IPS DF 19.7 (cell line): ENCODE results near the gene ENKUR.
A peak's percentile ranks its signal among the peaks of the same experiment; 100 is the strongest.

Source experiments
- DNase-seq: peaks from one replicate; pipeline ENCODE4 v3.0.0-alpha.2; 2013; ENCODE audit warnings: low read depth, low spot score

ENKUR gene, protein sequence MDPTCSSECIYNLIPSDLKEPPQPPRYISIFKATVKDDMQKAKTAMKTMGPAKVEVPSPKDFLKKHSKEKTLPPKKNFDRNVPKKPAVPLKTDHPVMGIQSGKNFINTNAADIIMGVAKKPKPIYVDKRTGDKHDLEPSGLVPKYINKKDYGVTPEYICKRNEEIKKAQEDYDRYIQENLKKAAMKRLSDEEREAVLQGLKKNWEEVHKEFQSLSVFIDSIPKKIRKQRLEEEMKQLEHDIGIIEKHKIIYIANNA

DNA sequence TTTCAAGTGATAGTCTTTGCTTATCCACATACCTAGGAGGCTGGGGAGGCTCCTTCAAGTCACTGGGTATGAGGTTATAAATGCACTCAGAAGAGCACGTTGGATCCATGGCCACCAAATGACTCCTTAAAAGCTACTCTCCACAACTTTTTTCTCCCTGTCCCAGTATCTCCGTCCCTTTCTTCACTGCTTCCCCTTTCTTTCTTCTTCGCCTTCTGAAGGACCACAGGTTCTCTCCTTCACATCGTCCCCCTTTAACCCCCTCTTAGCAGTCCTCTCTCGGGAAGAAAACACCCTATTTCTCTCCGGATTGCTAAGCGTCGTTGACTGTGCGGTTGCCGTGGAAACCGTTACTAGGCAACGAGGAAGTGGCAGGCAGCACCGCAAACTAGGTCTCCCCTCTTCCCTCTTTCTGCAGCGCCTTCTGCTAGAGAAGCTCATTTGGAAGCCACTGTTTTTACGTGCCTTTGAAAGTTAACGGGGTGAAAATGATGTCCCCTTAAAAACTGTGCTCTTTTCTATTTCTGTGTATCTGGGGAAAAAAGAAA is at the start of gene ENKUR:
Gene ENKUR (minus strand): TSS at position 331 of the 548 bp plus-strand sequence. CDS start 222 bp downstream, at position 109.
- peak; percentile 69 for DNase-seq

DNA sequence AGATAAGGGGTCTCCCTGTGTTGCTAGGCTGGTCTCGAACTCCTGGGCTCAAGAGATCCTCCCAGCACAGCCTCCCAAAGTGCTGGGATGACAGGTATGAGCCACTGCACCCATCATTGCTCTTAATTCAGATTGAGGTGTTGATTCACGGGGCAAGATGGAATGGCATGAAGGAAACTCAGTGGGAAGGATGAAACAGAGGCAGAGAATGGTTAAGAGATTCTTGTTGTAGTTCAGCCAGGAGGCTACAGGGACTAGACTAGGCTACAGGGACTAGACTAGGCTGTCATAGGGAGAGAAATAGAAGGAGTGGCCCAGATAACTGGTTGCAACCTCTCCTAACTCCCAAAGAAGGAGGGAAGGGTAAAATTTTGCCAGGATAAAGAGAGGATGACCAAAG is 48.4 kb upstream of the ENKUR start:
- no peak for DNase-seq

DNA sequence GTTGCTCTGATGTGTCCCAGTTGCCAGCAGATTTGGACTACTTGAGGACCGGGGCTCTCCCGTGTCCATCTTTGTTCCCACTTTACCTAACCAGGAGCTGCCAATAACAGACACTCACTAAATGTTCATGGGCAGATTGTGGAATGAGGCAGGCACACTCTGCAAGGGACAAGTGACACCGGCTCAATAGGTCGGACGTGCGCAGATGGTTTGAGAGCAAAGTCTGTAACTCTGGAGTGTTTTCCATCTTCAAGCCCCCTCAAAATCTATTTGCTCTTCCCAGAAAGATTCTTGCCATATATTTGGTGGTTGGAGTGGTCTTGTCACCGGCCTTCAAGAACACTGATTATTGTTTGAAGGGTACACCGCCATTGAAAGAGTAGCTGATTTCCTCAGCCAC is 47.7 kb upstream of the ENKUR start:
- no peak for DNase-seq

DNA sequence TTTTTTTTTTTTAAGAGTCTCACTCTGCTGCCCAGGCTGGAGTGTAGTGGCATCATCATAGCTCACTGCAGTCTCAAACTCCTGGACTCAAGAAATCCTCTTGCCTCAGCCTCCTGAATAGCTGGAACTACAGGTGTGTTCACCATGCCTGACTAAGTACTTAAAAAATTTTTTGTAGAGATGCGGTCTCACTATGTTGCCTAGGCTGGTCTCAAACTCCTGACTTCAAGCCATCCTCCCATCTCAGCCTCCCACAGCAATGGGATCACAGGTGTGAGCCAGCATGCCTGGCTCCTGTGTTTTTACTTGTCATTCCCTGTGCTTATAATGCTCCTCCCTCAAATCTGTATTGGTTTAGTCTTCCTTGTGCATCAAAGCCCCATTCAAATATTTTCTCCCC is 47.2 kb upstream of the ENKUR start:
- no peak for DNase-seq

DNA sequence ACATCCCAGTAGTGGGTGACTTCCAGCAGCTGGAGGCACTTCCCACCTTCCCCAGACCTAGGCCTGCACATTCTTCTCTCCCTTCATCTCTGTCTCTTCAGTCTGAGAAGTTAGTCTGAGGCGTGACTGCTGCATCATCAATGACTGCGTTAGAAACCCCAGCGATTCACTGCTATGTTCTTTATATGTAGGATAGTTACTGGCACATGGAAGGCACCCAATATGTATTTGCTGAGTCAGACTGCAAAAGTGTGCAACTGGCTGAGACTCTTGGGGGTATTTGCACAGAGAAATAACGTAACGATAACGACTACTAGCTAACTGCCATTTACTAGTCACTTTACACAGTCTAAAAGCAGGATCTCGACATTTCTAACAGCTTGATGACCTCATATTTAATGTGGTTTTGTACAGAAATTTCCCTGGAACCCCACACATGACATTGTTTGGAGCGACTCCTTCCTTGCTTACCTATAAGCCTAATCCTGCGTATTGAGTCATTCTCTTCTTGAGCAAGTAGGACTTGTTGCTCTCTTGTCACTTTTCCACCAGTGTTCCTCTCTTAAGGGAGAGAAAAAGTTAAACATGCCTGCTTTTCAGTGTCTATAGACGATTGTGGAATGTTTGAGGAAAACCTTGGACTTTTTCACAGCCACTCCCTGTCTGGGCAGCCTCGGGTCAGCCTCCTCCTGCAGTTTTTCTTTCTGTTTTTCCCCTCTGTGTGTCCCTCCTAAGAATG is 45.9 kb upstream of the ENKUR start:
- no peak for DNase-seq

DNA sequence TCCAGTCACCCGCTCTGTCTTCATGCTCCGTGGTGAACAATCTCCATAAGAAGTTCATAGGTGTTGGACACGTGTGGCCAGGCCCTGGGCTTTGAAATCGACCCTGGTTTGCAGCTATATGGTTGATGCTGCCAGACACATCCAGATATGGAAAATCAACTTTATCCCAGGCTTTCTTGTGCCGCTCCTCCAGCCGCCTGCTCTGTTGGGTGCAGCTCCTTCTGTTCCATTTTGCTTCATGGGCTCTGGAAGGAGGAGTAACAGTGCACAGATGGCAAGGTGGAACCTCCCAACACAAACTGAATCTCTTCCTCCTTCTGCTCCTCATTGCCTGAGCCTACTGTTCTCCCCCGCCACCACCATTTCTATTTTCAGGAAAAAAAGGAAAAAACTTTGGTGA is 45.2 kb upstream of the ENKUR start:
- DNase-seq, result no peak

DNA sequence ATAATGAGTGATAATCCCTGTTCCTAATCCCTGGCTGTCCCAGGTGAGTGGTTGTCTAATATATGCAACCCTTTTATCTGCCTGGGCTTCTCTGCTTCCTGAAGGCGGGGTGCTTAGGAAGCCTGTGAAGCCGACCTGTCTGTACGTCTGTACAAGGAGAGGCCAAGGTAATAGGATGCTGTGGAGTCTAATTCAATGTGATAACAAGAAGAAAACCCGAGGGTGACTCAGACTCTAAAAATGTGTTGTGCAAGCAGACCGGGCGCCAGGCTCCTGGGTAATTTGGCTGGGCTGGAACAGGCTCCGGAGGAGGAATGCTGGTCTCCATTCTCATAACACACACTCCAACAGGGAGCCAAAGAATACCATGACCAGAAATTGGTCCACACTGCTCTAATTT is 44.0 kb upstream of the ENKUR start:
- DNase-seq, result no peak

DNA sequence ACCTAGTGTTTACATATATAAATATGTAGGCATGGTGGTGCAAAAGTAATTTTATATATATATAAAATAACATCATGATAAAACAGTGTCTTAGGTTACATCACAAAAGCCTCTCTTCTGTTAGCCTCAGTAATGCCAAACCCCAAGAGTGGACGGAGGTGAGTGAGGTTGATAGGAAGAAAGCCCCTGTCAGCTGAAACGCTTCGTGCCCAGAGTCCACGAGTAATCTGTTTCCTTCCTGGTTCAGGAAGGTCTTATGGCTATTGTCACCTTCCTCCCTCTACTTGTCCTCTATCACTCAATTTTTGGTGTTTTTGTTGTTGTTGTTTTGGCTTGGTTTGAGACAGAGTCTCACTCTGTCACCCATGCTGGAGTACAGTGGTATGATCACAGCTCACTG is 41.9 kb upstream of the ENKUR start:
- DNase-seq, result no peak

DNA sequence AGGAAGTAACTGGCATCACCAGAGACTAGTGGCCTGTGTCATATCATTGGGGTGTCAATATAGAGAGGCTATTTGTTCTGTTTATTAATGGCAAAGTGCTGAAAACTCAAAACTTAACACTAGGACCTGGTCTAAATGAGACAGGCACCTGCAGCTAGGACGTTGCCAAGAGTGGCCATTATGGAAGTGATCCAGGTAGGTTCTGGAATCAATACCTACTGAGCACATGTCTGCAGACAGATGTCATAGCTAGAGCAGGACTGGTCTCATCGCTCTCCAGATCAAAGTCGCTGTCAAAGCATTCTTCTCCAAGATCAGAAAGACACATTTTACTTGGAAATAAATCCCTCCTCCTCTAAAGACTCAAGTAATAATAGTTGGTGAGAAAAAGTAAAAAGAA is 40.8 kb upstream of the ENKUR start:
- DNase-seq, result no peak

DNA sequence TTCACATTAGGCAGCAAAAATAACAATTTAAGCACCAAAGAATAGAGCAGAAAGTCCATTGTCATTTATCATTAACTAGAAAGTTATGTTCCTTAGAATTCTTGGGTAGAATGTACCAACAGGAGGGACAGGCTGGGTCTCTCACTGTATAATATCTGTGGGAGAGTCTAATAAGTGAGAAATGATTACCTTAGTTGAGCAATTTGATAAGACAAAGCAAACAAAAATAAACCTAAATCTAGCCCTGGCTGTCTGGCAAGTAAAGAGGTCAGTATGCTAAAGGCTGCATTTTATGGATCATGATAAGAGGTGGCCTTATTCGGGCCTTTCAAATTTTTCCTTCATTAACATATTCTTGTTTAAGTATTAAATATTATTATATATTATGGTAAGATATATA is 36.1 kb upstream of the ENKUR start:
- DNase-seq, result no peak

DNA sequence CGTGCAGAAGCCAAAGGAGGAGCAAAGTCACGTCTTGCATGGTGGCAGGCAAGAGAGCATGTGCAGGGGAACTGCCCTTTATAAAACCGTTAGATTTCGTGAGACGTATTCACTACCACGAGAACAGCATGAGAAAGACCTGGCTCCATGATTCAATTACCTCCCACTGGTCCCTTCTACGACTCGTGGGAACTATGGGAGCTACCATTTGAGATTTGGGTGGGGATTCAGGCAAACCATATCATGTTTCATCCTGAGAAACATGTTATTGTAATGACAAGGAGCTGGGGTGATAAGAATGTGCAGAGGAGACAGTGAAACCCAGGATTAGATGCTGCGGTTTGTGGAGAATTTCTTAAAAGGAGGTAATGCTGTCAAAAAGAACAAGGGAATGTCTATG is 34.4 kb upstream of the ENKUR start:
- DNase-seq, result no peak

DNA sequence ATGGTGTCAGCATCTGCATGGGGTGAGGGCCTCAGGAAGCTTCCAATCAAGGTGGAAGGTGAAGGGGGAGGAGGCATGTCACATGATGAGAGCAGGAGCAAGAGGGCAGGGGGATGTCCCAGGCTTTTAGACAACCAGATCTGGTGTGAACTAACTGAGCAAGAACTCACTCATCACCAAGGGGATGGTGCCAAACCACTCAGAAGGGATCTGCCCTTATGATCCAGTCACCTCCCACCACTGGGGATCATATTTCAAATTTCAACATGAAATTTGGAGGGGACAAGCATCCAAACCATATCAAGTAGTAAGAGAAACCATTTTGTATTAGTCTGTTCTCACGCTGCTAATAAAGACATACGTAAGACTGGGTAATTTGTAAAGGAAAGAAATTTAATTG is 34.0 kb upstream of the ENKUR start:
- DNase-seq, result no peak

DNA sequence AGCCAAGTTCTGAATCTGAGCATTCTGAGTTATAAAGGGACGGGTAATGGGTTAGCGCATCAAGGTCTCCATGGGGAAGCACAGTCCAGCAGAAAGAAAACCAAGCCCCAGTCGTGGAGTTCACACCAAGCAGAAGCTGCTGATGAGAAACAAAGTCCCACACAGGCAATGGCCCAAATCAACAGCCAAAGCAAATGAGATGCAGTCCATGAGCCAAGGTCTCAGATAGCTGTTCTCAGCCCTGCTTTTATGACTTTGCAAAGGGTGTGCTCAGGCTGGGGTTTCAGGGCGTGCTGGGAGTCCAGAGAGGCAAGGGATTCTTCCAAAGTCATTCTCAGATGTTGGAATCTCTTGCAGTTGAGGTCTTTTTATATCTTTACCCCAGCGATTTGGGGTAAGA is 32.5 kb upstream of the ENKUR start:
- DNase-seq, result no peak

DNA sequence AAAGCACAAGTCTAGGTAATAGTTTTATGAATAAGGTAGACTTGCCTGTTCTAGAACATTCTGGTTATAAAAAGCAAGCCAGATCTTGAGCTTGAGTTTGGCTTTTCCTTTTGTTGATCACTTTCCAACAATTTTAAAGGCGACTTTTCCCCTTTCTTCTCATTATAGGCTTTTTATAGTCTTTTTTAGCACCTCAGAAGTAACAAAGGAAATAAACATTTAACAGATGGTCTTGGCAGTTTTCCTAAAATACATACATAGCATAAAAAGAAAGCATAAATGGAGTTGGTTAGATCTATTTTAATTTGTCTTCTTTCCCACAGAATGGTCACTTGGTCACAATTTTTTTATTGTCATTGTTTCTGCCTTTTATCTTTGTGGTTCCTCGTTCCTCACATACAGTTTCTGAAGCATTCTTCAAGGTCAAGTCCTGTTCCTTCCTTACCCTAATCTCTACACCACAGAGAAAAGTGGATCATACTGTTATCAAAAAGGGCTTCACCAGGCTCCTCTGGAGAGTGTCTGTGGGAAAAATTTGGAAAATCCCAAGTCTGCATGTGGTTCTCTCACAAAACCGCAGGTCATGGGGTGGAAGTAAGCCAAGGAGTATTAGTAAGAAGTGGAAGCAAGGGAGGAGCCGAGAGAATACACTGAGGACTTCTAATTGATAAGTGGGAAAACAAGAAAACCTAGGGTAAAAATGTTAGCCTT is 31.8 kb upstream of the ENKUR start:
- DNase-seq, result no peak

DNA sequence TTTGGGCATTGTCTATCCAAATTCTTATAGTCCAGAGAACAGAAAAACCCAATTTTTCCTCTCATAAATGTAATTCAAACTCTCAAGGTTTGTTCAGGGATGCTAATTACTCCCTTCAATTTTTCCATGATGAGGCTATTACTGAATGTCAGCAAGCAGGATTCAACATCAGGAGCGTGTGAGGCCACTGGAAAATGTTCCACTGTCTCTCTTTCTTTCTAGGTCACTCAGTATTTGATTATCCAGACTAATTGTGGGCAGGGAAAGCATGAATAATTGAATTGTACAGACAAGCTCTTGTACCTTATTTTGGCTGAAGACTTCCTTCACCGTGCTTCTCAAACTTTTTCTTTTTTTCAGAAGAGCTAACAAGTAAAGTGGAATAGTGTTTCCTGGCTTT is 31.1 kb upstream of the ENKUR start:
- no peak for DNase-seq

DNA sequence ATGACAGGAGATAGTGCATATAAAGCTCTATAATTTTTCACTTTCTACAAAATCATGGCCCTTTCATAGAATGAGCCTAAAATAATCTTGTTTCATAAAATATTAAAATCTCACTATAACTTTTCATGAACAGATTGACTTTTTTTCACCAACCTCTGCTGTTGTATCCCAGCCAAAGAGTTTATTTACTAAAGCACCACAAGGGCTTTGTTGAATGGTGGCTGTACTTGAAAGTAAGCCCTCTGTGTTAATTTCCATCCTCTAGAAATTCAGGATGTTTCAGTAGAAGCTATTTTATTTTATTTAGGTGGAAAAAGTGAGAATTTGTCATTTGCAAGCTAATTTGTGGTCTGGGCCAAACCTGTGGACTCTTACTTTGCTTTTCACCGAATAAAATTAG is 30.7 kb upstream of the ENKUR start:
- no peak for DNase-seq

DNA sequence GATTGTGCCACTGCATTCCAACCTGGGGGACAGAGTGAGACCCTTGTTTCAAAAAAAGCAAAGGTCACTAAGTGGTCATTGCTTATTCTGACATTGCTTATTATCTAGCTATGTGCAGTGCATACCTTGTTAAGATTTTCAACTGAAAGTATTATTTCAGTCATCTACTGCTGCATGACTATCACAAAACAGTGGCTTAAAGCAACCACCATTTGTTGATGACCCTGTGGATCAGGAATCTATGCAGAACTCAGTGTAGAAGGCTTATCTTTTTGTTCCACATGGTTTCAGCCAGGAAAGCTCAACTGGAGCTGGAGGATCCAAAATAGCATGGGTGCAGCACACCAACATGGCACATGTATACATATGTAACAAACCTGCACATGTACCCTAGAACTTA is 23.6 kb upstream of the ENKUR start:
- no peak for DNase-seq

DNA sequence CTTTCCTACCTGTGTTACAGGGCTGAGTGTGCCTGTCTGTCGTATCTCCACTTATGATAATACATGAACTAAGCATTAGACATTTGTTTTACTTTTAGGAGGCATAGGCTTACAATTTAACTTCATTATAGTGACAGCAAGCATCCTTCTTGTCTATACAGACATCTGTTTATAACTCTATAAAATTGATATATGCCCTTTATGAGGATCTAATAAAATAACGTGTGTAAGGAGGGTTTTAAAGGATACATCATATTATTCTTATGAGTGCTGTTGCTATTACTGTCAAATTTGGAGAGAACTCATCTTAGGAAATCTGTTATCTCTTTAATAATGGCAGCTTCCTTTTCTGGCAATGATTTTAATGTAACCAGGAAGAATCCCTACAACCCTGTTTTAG is 22.4 kb upstream of the ENKUR start:
- no peak for DNase-seq

DNA sequence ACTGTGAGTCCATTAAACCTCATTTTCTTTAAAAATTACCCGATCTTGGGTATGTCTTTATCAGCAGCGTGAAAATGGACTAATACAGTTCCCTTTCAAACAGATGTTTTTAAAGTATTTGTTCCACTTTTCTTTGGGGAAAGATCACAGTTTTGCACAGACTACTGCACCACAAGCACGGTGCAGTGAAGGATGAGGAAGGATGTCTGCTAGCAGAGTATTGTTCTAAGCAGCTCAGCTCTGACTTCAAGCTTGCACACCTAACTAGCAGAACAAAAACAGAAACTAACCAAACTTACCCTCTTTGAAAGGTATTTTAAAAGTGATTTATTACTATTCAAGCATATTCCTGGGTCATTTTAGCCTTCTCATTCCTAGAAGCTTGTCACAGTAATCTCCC is 20.4 kb upstream of the ENKUR start:
- DNase-seq, result no peak

DNA sequence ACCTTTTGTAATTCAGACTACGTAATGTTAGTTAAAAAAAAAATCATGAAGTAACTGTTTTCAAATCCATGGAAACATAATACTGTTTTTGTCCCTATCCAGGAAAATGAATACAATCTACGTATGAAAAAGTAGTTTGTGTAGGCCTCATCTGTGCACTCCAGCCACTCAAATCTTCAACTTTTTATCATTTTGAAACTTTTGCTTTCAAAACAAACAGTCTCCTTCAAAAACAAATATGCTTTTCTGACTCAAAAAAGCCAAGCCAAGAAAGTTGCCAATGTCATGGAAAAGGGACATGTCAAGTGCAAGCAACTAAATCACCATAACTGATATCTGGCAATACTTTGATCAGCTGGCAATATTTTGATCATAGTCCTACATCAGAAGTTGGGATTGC is 13.6 kb upstream of the ENKUR start:
- DNase-seq, result no peak

DNA sequence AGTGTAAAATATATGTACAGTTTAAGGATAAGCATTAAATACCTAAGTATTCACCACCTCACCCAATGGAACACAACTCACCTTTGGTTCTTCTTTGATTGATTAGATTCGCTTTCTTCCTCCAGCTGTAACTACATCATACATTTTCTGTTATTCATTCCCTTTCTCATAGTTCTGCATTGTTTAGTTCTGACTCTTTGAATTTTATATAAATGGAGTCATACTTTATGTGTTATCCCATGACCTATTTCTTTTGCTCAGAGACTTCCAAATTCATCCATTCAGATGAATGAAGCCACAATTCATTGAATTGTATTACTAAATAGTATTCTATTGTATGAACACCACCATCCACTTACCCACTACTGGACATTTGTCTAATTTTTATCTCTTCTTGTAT is 12.8 kb upstream of the ENKUR start:
- no peak for DNase-seq

DNA sequence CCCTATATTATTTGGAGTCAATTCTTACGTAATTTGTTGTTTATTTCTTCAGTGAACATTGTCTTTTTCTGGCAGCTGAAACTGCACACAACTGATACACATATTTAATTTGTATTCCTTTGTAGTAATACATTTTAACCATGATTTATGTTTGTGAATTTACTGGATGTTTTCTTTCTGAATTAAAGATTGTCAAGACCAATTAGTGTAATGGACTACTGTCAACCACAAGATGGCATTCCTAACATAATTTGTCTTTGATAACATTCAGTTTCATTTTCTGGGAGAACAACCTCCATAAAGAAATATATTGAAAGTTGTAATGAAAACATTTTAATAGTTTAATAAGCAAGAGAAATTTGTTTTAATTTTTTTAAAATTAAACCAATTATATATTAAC is 10.5 kb upstream of the ENKUR start:
- no peak for DNase-seq

DNA sequence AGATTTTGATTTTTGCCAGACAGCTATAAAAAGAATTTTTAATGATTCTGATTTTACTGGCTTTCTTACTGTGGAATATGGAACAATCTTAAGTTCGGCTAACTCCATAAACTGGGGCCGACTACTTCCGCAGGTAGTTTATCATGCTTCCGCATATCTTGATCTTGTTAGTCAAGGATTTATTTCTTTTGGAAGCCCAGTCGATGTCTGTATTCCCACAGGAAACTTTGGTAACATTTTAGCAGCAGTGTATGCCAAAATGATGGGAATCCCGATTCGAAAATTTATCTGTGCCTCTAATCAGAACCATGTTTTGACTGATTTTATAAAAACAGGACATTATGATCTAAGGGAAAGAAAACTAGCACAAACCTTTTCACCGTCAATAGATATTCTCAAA is 8.6 kb upstream of the ENKUR start:
- no peak for DNase-seq
